ENCODE data around the gene SLC25A42. TPM values are rescaled to one million over a fixed set of nuclear protein-coding genes. Genes with fewer than 3 reads are reported as not detected.

Gene SLC25A42
- total and polyA plus RNA-seq, 2 donors (not counting 3 experiments of a cell fraction or from before 2014, with no cell fraction given), result 6.2 to 6.3 TPM

GRCh38 chr19:19026299-19026971 lies 37.4 kb upstream of the SLC25A42 start:
- POLR2A ChIA-PET, result no interaction called here
- Histone ChIP-seq H3K4me1 (ENCODE audit: control insufficient read depth, extremely low read depth, insufficient read depth, low read length) (no peaks in the 10 kb centered on the region), H3K79me2 (ENCODE audit: control insufficient read depth, insufficient read depth, low read length) (peaks cover 49% of the 10 kb centered on the region), H3K9ac (replicated peaks; ENCODE audit: extremely low read depth, insufficient read depth, low read length) (no peak overlapping the region), H3K9me3 (replicated peaks; ENCODE audit: control insufficient read depth, insufficient read depth, low read length) (no peaks in the 10 kb centered on the region), H3K36me3 (ENCODE audit: control insufficient read depth in 2 of 2, extremely low read depth in 1 of 2, insufficient read depth in 2 of 2, low read length in 2 of 2) (peaks cover 26 to 38% of the 10 kb centered on the region in 2 experiments), H3K27ac (ENCODE audit: insufficient read depth, low read depth, low read length) (no peak overlapping the region), H3K4me3 (replicated peaks in 1 of 3; ENCODE audit: insufficient read depth in 1 of 3, low read depth in 1 of 3, low read length in 3 of 3) (no peak overlapping the region), H3K27me3 (ENCODE audit: control insufficient read depth in 2 of 2, insufficient read depth in 2 of 2, low read length in 2 of 2) (no peaks in the 10 kb centered on the region), H3K9me1 (replicated peaks; ENCODE audit: control insufficient read depth, extremely low read depth, insufficient read depth, low read length) (no peaks in the 10 kb centered on the region), H3K4me2 (ENCODE audit: insufficient read depth, low read length) (no peak overlapping the region), H2AFZ (ENCODE audit: low read depth, low read length) (no peak overlapping the region), H4K20me1 (replicated peaks; ENCODE audit: control insufficient read depth, extremely low read depth, insufficient read depth, low read length) (no peaks in the 10 kb centered on the region)
- dilution Hi-C loops (cut with MboI; ENCODE audit: extremely low pct_ligation_motif_present, low sequenced_read_pairs), result no loop called here
- intact Hi-C loops (cut with micrococcal nuclease), result no loop called here
- DNase-seq (ENCODE audit: low read depth, low spot score) (no peak), FAIRE-seq (no peak)
- no TSS peak for BruUV-seq (replicated peaks)
- TF ChIP-seq, protein P1, sequence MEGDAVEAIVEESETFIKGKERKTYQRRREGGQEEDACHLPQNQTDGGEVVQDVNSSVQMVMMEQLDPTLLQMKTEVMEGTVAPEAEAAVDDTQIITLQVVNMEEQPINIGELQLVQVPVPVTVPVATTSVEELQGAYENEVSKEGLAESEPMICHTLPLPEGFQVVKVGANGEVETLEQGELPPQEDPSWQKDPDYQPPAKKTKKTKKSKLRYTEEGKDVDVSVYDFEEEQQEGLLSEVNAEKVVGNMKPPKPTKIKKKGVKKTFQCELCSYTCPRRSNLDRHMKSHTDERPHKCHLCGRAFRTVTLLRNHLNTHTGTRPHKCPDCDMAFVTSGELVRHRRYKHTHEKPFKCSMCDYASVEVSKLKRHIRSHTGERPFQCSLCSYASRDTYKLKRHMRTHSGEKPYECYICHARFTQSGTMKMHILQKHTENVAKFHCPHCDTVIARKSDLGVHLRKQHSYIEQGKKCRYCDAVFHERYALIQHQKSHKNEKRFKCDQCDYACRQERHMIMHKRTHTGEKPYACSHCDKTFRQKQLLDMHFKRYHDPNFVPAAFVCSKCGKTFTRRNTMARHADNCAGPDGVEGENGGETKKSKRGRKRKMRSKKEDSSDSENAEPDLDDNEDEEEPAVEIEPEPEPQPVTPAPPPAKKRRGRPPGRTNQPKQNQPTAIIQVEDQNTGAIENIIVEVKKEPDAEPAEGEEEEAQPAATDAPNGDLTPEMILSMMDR (IDR thresholded peaks at IDR 0.05; ENCODE audit: extremely low read depth in 1 of 2, insufficient read depth in 1 of 2, low read depth in 1 of 2, low read length in 2 of 2), result peak in 1 of 2 donors; percentile 27
- TF ChIP-seq MYC (IDR thresholded peaks at IDR 0.05; ENCODE audit: low read depth, low read length), result no peak
- CTCF ChIA-PET, result interaction anchor here (0.6 to 1.4 kb wide), 4 partner anchors 13 to 507 kb away, joined by 3 to 5 read pairs (median 3); no protein-coding TSS in a partner anchor

GRCh38 chr19:19027228-19027627 lies 36.6 kb upstream of the SLC25A42 start:
- dilution Hi-C loops (cut with MboI; ENCODE audit: extremely low pct_ligation_motif_present, low sequenced_read_pairs) (no loop called here), intact Hi-C loops (cut with micrococcal nuclease) (no loop called here)
- H3K4me1 ChIP-seq (ENCODE audit: control insufficient read depth, extremely low read depth, insufficient read depth, low read length), result peaks cover 5% of the 10 kb centered on the region
- H3K4me3 ChIP-seq (replicated peaks in 1 of 3; ENCODE audit: insufficient read depth in 1 of 3, low read depth in 1 of 3, low read length in 3 of 3), result no peak overlapping the region
- H3K36me3 ChIP-seq (ENCODE audit: control insufficient read depth in 2 of 2, extremely low read depth in 1 of 2, insufficient read depth in 2 of 2, low read length in 2 of 2), result peaks cover 26 to 37% of the 10 kb centered on the region in 2 experiments
- H3K9me3 ChIP-seq (replicated peaks; ENCODE audit: control insufficient read depth, insufficient read depth, low read length), result no peaks in the 10 kb centered on the region
- no peaks in the 10 kb centered on the region for H3K9me1 ChIP-seq (replicated peaks; ENCODE audit: control insufficient read depth, extremely low read depth, insufficient read depth, low read length)
- no TSS peak for BruUV-seq (replicated peaks)
- no peak overlapping the region for H3K4me2 ChIP-seq (ENCODE audit: insufficient read depth, low read length)
- H3K27me3 ChIP-seq (ENCODE audit: control insufficient read depth in 2 of 2, insufficient read depth in 2 of 2, low read length in 2 of 2), result no peaks in the 10 kb centered on the region
- ChIA-PET POLR2A (no interaction called here), CTCF (interaction anchor here (0.6 to 1.4 kb wide), 4 partner anchors 14 to 507 kb away, joined by 3 to 5 read pairs (median 3); no protein-coding TSS in a partner anchor)
- no peak overlapping the region for H2AFZ ChIP-seq (ENCODE audit: low read depth, low read length)
- FAIRE-seq, result no peak
- no peak for DNase-seq (ENCODE audit: low read depth, low spot score)
- TF ChIP-seq FOS (IDR thresholded peaks at IDR 0.05; ENCODE audit: borderline replicate concordance, insufficient read depth, low read length) (no peak), POLR2A (IDR thresholded peaks at IDR 0.05; ENCODE audit: low read depth, low read length) (no peak), JUN (IDR thresholded peaks at IDR 0.05; ENCODE audit: borderline replicate concordance, insufficient read depth, insufficient read length, low read depth) (no peak), POLR2AphosphoS5 (IDR thresholded peaks at IDR 0.05; ENCODE audit: insufficient read depth, low read depth, low read length) (no peak), MYC (IDR thresholded peaks at IDR 0.05; ENCODE audit: low read depth, low read length) (no peak), GATA2 (IDR thresholded peaks at IDR 0.05; ENCODE audit: insufficient read depth, insufficient read length, low read depth, low read length) (no peak), MAX (IDR thresholded peaks at IDR 0.05; ENCODE audit: insufficient read depth, insufficient read length) (no peak), EZH2 (IDR thresholded peaks at IDR 0.05; ENCODE audit: borderline replicate concordance, low read depth, low read length, severe bottlenecking) (no peak)
- TF ChIP-seq, protein P1 (IDR thresholded peaks at IDR 0.05; ENCODE audit: extremely low read depth in 1 of 2, insufficient read depth in 1 of 2, low read depth in 1 of 2, low read length in 2 of 2), result no peak
- no peak overlapping the region for H3K27ac ChIP-seq (ENCODE audit: insufficient read depth, low read depth, low read length)
- no peaks in the 10 kb centered on the region for H4K20me1 ChIP-seq (replicated peaks; ENCODE audit: control insufficient read depth, extremely low read depth, insufficient read depth, low read length)
- no peak overlapping the region for H3K9ac ChIP-seq (replicated peaks; ENCODE audit: extremely low read depth, insufficient read depth, low read length)
- peaks cover 52% of the 10 kb centered on the region for H3K79me2 ChIP-seq (ENCODE audit: control insufficient read depth, insufficient read depth, low read length)
